SU-DHL-6 (cell line): ENCODE results near the gene ITPRIPL2.

Experiments used
- CTCF ChIP-seq: fragments of 200-600 bp; sonication (generic); IDR thresholded peaks from one replicate; pipeline ENCODE4 v1.5.1; 2017; ENCODE audit warnings: antibody characterized with exemption, mild to moderate bottlenecking, low read length, moderate library complexity; ENCODE audit not compliant: insufficient read depth, poor library complexity, severe bottlenecking
- EZH2phosphoT487 ChIP-seq: fragments of 200-600 bp; sonication (generic), shearing (Covaris generic); conservative IDR thresholded peaks from 2 replicates; pipeline ENCODE4 v1.6.1; 2018; ENCODE audit warnings: mild to moderate bottlenecking, antibody characterized with exemption, low read length, moderate library complexity, mixed read lengths

- TF ChIP-seq EZH2phosphoT487 (no peak), CTCF (no peak)
Observed at GRCh38 chr16:19142939-19143598, 29.3 kb downstream of the ITPRIPL2 start.
